ENCODE results near the gene MYBPH. TPM values are rescaled to one million over a fixed set of nuclear protein-coding genes. Genes with fewer than 3 reads are reported as not detected.

MYBPH gene
- total RNA-seq, 2 donors from 2014 or later = not detected

DNA sequence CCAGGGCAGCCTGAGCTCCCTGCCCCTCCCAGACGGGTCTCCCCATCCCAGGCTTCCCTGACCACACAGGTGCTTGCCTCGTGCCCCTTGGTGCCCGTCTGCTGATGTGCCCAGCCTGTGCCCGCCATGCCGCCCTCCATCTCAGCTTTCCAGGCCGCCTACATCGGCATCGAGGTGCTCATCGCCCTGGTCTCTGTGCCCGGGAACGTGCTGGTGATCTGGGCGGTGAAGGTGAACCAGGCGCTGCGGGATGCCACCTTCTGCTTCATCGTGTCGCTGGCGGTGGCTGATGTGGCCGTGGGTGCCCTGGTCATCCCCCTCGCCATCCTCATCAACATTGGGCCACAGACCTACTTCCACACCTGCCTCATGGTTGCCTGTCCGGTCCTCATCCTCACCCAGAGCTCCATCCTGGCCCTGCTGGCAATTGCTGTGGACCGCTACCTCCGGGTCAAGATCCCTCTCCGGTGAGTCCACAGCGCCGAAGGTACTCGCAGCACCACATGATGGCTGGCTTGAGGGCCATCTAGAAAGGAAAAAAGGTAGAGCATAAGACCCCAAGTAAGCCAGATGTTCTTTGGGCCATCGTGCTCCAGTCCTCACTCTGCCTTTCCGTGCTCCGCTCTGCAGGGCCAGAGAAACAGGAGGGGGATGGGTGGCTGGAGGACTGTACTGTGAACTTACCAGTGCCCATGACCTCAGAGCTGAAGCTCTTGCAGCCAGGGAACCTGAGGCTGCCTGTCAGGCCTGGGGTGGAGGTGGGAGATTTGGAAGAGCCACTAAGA, 46.7 kb downstream of the MYBPH start:
- no peaks in the 10 kb centered on the region for H3K9me3 ChIP-seq
- H3K27me3 ChIP-seq = peaks cover 19% of the 10 kb centered on the region
- no peak for TF ChIP-seq CTCF (IDR thresholded peaks at IDR 0.05)
- peak overlapping the region; percentile 32 for H3K4me3 ChIP-seq
- H3K27ac ChIP-seq = no peak overlapping the region
- DNase-seq = peak; percentile 13
- H3K9ac ChIP-seq (ENCODE audit: low read depth in 2 of 2, low read length in 2 of 2) = no peak overlapping the region
- no peaks in the 10 kb centered on the region for H3K4me1 ChIP-seq
- H3K36me3 ChIP-seq = no peaks in the 10 kb centered on the region
- intact Hi-C loops (cut with DNase I) = no loop called here

GRCh38 chr1:203128431-203128715, 47.3 kb downstream of the MYBPH start:
- H3K36me3 ChIP-seq = no peaks in the 10 kb centered on the region
- no peak overlapping the region for H3K9ac ChIP-seq (ENCODE audit: low read depth in 2 of 2, low read length in 2 of 2)
- no peaks in the 10 kb centered on the region for H3K9me3 ChIP-seq
- H3K27me3 ChIP-seq = peaks cover 19% of the 10 kb centered on the region
- H3K4me3 ChIP-seq = peak overlapping the region; percentile 32
- TF ChIP-seq CTCF (IDR thresholded peaks at IDR 0.05) = no peak
- no peak for DNase-seq
- no peaks in the 10 kb centered on the region for H3K4me1 ChIP-seq
- intact Hi-C loops (cut with DNase I) = no loop called here
- no peak overlapping the region for H3K27ac ChIP-seq

DNA sequence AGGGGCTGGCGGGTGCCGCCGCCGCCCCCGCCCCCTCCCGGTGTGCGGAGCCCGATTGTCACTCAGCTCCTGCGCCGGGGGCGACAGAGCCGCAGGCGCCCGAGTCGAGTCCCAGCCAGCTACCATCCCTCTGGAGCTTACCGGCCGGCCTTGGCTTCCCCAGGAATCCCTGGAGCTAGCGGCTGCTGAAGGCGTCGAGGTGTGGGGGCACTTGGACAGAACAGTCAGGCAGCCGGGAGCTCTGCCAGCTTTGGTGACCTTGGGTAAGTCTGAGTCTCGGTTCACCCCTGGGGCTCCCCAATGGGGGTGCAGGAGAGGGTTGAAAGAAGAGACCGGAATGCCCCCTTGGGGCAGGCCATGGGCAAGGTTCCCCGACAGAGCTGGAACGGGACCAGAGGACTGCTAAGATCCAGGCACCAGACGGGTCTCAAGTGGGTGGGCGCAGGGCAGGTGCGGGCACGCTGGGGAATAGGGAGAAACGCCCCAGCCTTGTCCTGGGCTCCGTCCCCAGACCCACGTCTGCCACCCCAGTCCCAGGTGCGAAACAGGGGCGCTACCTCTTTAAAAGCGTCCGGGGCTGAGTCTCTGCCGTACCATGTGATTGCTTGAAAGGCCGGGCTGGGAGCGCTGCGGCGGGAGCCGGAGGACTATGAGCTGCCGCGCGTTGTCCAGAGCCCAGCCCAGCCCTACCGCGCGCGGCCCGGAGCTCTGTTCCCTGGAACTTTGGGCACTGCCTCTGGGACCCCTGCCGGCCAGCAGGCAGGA, 47.8 kb downstream of the MYBPH start, which contains the start of gene ADORA1:
ADORA1 (plus strand) TSS at position 61 of the 765 bp plus-strand sequence. CDS start 1,116 bp downstream, outside the sequence.
- Histone ChIP-seq H3K4me1 (no peaks in the 10 kb centered on the region), H3K27me3 (peaks cover 19% of the 10 kb centered on the region), H3K27ac (no peak within 1 kb of the TSS), H3K9me3 (no peaks in the 10 kb centered on the region), H3K9ac (ENCODE audit: low read depth in 2 of 2, low read length in 2 of 2) (peak within 1 kb of the TSS; percentile 19 to 26), H3K36me3 (no peaks in the 10 kb centered on the region), H3K4me3 (peak within 1 kb of the TSS; percentile 32)
- intact Hi-C loops (cut with DNase I) = no loop called here
- DNase-seq = peak; percentile 65
- no peak for TF ChIP-seq CTCF (IDR thresholded peaks at IDR 0.05)

DNA sequence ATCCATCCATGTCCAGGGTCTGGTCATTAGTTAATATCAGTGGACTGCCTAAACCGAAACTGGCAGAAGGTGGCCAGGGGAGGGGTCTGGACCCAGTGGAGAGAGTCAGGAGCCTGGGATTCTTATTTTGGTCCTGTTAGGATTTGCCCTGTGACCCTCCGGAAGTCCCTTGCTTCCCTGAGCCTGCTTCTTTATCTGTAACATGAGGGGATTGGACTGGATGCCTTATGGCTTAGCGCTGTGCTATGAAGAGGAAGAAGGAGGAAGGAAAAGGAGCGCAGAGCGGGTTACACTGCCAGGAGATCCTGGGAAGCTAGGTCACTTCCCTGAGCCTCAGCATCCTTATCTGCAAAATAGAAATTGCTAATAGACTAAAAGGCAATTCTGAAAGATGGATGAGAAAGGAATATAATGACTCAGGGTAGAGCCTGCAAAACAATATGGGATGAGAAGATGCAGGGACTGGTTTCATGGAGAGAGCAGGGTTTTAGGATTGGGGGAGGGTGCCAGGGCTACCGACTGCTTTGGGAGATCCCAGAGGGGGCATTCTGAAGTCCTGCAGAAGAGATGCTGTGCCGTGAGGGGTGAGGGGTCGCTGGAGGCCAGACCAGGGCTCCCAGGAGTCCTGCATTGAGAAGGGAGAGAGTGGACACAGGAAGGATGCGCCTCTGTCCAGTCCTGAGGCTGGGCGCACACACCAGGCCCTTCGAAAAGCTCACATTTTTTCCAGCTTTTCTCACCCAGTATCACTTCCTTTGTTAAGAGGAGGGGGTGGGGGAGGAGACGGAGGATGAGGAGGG, 48.6 kb downstream of the MYBPH start:
- intact Hi-C loops (cut with DNase I) = no loop called here
- Histone ChIP-seq H3K36me3 (no peaks in the 10 kb centered on the region), H3K4me1 (no peaks in the 10 kb centered on the region), H3K9me3 (no peaks in the 10 kb centered on the region), H3K27me3 (peaks cover 19% of the 10 kb centered on the region), H3K9ac (ENCODE audit: low read depth in 2 of 2, low read length in 2 of 2) (peak overlapping the region in 1 of 2 donors; percentile 19), H3K27ac (no peak overlapping the region), H3K4me3 (peak overlapping the region; percentile 32)
- TF ChIP-seq CTCF (IDR thresholded peaks at IDR 0.05) = no peak
- DNase-seq = no peak

DNA sequence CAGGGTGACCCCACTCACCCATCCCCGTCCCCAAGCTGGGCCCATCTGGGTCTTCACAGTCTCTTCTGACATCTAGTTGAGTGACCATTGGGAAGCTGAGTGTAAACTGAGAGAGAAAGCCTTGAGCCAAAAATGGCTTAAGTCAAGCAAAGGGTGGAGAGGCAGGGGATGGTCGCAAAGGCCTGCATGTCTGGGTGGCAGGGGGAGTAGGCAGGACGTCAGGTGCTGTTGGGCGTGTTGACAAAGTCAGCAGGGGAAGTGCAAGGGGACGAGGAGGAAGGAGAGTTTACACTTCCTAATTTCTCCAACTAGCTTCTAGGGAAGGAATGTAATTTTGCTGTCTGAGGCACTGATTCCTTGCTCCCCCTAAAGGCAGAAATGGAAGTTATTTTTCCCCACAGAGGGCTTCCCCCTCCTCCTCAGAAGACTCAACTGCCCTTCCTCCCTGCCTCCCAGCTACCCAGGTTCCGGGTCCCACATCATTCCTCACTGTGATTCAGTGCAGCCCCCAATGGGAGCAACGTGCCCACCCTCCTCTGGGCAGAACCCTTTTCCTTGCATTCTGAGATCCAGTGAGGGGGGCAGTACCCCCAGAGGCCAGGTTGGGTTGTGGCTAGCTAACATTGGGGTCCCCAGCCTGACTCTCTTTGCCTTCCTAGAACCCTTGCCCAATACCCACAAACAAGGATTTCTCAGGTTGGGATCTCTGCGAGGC, 49.3 kb downstream of the MYBPH start:
- intact Hi-C loops (cut with DNase I) = no loop called here
- no peaks in the 10 kb centered on the region for H3K36me3 ChIP-seq
- H3K9ac ChIP-seq (ENCODE audit: low read depth in 2 of 2, low read length in 2 of 2) = no peak overlapping the region
- TF ChIP-seq CTCF (IDR thresholded peaks at IDR 0.05) = no peak
- H3K9me3 ChIP-seq = no peaks in the 10 kb centered on the region
- H3K4me3 ChIP-seq = no peak overlapping the region
- H3K4me1 ChIP-seq = no peaks in the 10 kb centered on the region
- H3K27ac ChIP-seq = no peak overlapping the region
- H3K27me3 ChIP-seq = peaks cover 19% of the 10 kb centered on the region
- no peak for DNase-seq
